NCI-H2196 (cell line): Measurements from ENCODE around the gene PKP3.
"Not testable (repeated sequence)": the region's sequence is repeated elsewhere in the genome, so short reads cannot be mapped to it uniquely, and the experiment has no call there.

Source experiments
- DNase-seq: peaks from one replicate; lab custom pipeline; 2025; ENCODE audit not compliant: unreplicated experiment; lab: John Stamatoyannopoulos, UW

Gene PKP3

DNA sequence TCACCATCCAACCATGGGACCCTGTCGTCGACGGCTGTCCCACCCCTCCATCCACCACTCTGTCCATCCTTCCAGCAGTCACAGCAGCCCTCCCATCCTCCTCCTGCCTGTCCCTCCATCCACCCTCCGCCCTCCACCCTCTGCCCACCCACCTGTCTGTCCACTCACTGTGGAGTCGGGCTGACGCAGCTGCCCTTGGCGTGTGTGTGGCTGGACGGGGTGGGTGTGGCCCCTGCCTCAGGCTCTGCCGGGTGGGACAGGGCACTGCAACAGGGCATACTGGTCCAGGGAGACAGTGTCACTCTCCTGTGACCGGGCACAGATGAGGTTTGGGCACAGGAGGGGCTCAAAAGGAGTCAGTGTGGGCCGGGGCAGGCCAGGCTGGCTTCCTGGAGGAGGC is 1.9 kb downstream of the PKP3 start:
- no peak for DNase-seq

DNA sequence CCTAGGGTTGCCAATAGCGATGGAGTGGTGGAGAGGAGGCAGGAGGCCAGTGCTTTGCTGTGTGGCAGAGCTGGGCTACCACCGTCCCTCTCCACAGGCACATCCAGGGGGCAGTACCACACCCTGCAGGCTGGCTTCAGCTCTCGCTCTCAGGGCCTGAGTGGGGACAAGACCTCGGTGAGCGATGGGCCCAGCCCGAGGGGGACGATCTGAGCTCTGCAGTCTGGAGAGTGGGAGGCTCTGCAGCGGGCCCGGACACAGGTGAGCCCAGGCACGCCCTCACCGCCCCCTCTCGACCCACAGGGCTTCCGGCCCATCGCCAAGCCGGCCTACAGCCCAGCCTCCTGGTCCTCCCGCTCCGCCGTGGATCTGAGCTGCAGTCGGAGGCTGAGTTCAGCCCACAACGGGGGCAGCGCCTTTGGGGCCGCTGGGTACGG is 2.5 kb downstream of the PKP3 start:
- no peak for DNase-seq

DNA sequence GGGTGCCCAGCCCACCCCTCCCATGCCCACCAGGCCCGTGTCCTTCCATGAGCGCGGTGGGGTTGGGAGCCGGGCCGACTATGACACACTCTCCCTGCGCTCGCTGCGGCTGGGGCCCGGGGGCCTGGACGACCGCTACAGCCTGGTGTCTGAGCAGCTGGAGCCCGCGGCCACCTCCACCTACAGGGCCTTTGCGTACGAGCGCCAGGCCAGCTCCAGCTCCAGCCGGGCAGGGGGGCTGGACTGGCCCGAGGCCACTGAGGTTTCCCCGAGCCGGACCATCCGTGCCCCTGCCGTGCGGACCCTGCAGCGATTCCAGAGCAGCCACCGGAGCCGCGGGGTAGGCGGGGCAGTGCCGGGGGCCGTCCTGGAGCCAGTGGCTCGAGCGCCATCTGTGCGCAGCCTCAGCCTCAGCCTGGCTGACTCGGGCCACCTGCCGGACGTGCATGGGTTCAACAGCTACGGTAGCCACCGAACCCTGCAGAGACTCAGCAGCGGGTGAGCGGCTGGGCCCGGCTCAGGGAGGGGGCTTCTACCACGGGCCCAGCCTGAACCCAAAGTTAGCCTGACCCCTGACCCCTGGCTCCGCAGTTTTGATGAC is 3.0 kb downstream of the PKP3 start:
- DNase-seq = no peak

- DNase-seq = no peak
Observed at GRCh38 chr11:398826-399225, 4.8 kb downstream of the PKP3 start.

GRCh38 chr11:399731-400211 is 5.8 kb downstream of the PKP3 start:
- DNase-seq = no peak

- no peak for DNase-seq
Observed at GRCh38 chr11:400241-400689, 6.3 kb downstream of the PKP3 start.

- DNase-seq = not testable (repeated sequence)
Observed at GRCh38 chr11:401196-401595, 7.2 kb downstream of the PKP3 start.

GRCh38 chr11:403021-403760 is 9.2 kb downstream of the PKP3 start:
- DNase-seq = no peak

- no peak for DNase-seq
Observed at GRCh38 chr11:403761-404431, 9.9 kb downstream of the PKP3 start.

GRCh38 chr11:404551-405264 is 10.7 kb downstream of the PKP3 start:
- DNase-seq = no peak

GRCh38 chr11:405323-405953 is 11.4 kb downstream of the PKP3 start:
- no peak for DNase-seq

DNA sequence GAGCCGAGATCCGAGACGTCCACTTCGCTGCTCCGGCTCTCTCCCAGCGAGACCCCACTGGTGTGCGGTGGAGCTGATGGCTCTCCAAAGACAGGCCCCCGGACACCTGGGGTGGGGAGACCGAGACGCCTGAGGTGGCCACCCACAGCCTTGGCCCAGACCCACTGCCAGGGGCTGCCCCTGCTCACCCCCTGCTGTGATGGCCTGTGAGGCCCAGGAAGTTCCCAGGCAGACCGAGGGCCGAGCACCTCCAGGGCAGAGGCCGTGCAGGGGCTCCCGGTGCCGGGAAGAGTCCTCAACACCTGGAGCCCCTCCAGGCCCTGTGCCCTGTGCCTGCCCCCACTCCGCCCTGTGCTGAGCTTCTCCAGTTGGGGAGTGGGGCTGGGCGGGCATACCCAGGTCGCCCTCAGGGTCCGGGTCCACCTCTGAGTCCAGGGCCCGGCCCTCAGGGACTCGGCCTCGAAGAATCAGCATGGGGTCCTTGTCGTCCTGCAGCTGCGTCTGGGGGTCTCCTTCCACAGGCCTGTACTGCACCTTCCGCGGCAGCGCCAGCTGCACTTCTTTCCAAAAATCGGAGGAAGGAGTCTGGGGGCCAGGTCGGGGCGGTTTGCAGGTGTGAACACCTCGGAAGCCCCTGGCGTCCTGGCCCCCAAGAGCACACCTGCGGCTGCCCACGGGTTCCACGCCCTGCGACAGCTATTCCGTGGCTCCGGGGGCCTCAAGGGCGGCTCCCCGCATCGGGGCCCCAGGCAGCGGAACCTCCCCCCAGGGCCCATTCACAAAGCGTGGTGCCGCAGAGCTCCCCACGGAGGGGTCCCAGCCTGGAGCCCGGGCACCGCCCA is 12.2 kb downstream of the PKP3 start:
- no peak for DNase-seq

- DNase-seq = peak; percentile 80
Observed at GRCh38 chr11:406796-407650, 13.0 kb downstream of the PKP3 start.

- no peak for DNase-seq
Observed at GRCh38 chr11:407651-408123, 13.7 kb downstream of the PKP3 start.

GRCh38 chr11:408154-409007 is 14.4 kb downstream of the PKP3 start:
- DNase-seq = no peak

DNA sequence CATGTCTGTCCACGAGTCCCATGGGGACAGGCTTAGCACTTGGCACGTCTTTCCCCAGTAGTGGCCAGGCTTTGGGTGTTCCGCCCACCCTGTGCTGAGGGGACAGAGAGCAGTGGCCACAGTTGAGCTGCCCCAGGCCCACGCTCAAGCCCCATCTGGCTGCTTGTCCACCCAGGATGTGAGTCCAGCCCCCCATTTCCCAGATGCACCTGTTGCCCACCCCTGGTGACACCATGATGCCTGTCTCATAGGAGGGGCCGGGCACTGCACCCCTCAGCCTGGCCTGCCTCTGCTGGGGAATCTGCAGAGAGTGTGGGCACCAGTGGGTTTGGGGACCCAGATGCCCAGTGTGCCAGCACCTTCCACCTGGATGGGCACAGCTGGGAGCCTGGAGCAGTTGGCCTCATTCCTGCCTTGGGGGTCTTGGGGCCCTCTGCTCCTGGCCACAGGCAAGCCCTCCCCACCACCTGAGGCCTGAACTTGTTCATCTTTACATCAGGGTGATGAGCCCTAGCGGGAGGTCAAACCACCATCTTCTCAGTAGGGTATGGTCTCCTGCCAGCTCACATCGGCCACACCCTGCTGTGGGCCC is 15.1 kb downstream of the PKP3 start:
- no peak for DNase-seq

DNA sequence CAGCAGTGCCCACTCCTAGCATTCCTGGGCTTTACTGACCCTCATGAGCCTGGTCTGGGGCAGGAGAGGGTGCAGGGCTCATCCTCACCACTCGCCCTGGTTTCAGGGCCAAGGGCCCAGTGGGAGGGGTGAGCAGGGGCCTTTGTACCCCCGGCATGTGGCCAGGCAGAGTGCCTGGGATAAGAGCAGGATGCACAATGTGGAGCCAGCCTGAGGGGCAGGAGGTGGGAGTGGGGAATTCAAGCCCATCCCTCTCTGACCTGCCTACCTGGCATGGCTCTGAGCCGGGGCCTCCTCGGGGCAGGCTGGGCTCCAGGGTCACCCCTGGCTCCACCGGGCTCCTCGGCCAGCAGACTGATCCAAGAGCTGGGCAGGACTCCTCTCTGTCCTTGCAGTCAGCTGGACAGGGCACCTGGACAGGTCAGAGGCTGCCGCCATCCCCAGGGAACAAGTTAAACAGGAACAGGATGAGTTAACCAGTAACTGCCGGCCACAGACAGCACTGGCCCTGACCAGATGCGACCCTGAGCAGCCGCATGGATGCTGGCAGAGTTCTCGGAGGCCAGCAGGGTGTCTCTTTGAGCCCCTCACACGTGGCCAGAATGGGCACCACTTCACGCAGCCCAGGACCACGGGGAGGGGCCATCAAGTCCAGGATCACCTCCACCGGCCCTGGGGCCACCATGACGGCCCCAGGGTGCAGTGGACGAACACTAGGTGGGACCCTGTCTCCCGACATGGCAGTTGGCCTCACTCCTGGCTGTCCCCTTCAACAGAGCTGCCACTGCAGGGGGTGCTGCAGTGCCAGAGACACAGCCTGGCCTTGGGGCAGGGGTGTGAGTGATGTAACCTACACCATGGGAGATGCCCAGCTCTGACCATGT is 15.8 kb downstream of the PKP3 start:
- no peak for DNase-seq
